ENCODE results near the gene SH3TC1.

Gene SH3TC1

GRCh38 chr4:8199594-8200301 lies 658 bp downstream of the SH3TC1 start:
- no peak for TF ChIP-seq CTCF (IDR thresholded peaks at IDR 0.05)
- H3K27ac Mint-ChIP-seq = no peak overlapping the region
- H3K4me3 Mint-ChIP-seq = no peak overlapping the region
- peaks cover 83% of the 10 kb centered on the region for H3K4me1 Mint-ChIP-seq
- H3K36me3 Mint-ChIP-seq (ENCODE audit: low read depth) = no peaks in the 10 kb centered on the region
- no peak for DNase-seq
- H3K9me3 Mint-ChIP-seq = no peaks in the 10 kb centered on the region
- H3K27me3 Mint-ChIP-seq (ENCODE audit: low read depth, poor library complexity) = peaks cover 6% of the 10 kb centered on the region

- TF ChIP-seq CTCF (IDR thresholded peaks at IDR 0.05) = no peak
- no peaks in the 10 kb centered on the region for H3K36me3 Mint-ChIP-seq (ENCODE audit: low read depth)
- H3K4me1 Mint-ChIP-seq = peaks cover 79% of the 10 kb centered on the region
- no peak for DNase-seq
- peak overlapping the region; percentile 32 for H3K4me3 Mint-ChIP-seq
- H3K27ac Mint-ChIP-seq = no peak overlapping the region
- H3K9me3 Mint-ChIP-seq = no peaks in the 10 kb centered on the region
- peaks cover 4% of the 10 kb centered on the region for H3K27me3 Mint-ChIP-seq (ENCODE audit: low read depth, poor library complexity)
Measured at GRCh38 chr4:8200302-8200975, 1.3 kb downstream of the SH3TC1 start.

- Mint-ChIP-seq H3K36me3 (ENCODE audit: low read depth) (no peaks in the 10 kb centered on the region), H3K9me3 (no peaks in the 10 kb centered on the region), H3K4me1 (peaks cover 83% of the 10 kb centered on the region), H3K27ac (no peak overlapping the region), H3K4me3 (no peak overlapping the region), H3K27me3 (ENCODE audit: low read depth, poor library complexity) (peaks cover 3% of the 10 kb centered on the region)
- TF ChIP-seq CTCF (IDR thresholded peaks at IDR 0.05) = no peak
- no peak for DNase-seq
Measured at GRCh38 chr4:8201321-8201781, 2.3 kb downstream of the SH3TC1 start.

- Mint-ChIP-seq H3K4me3 (no peak overlapping the region), H3K4me1 (peaks cover 86% of the 10 kb centered on the region), H3K27ac (peak overlapping the region; percentile 50), H3K9me3 (no peaks in the 10 kb centered on the region), H3K36me3 (ENCODE audit: low read depth) (no peaks in the 10 kb centered on the region), H3K27me3 (ENCODE audit: low read depth, poor library complexity) (no peaks in the 10 kb centered on the region)
- no peak for DNase-seq
- no peak for TF ChIP-seq CTCF (IDR thresholded peaks at IDR 0.05)
Measured at GRCh38 chr4:8202108-8203051, 3.3 kb downstream of the SH3TC1 start.

- DNase-seq = no peak
- no peak overlapping the region for H3K4me3 Mint-ChIP-seq
- no peaks in the 10 kb centered on the region for H3K27me3 Mint-ChIP-seq (ENCODE audit: low read depth, poor library complexity)
- no peaks in the 10 kb centered on the region for H3K9me3 Mint-ChIP-seq
- no peak for TF ChIP-seq CTCF (IDR thresholded peaks at IDR 0.05)
- H3K27ac Mint-ChIP-seq = no peak overlapping the region
- no peaks in the 10 kb centered on the region for H3K36me3 Mint-ChIP-seq (ENCODE audit: low read depth)
- peaks cover 92% of the 10 kb centered on the region for H3K4me1 Mint-ChIP-seq
Measured at GRCh38 chr4:8203052-8203401, 3.9 kb downstream of the SH3TC1 start.

Measured in nephron progenitor cell (in vitro differentiated cells).